Neuronal stem cell (in vitro differentiated cells): Measurements from ENCODE around the gene MUC20.
"Not testable (repeated sequence)": the region's sequence is repeated elsewhere in the genome, so short reads cannot be mapped to it uniquely, and the experiment has no call there.

Source experiments
- DNase-seq: peaks from one replicate; pipeline ENCODE4 v3.0.0-alpha.2; 2013; ENCODE audit warnings: low spot score
- H2AFZ ChIP-seq: one replicate; pipeline ENCODE4 v1.6.1; 2013; ENCODE audit warnings: mild to moderate bottlenecking, low read length, inconsistent platforms
- H2AK5ac ChIP-seq: 2 replicates; pipeline ENCODE4 v1.6.1; 2013; ENCODE audit warnings: low read depth, mild to moderate bottlenecking, inconsistent platforms, low read length, moderate library complexity, mixed read lengths
- H2BK120ac ChIP-seq: 2 replicates; pipeline ENCODE4 v1.6.1; 2013; ENCODE audit warnings: low read depth, mild to moderate bottlenecking, inconsistent platforms, low read length, moderate library complexity, mixed read lengths
- H2BK12ac ChIP-seq: one replicate; pipeline ENCODE4 v1.6.1; 2013; ENCODE audit warnings: low read length, inconsistent platforms
- H2BK15ac ChIP-seq: 2 replicates; pipeline ENCODE4 v1.6.1; 2013; ENCODE audit warnings: mild to moderate bottlenecking, low read length, inconsistent platforms, mixed read lengths
- H2BK5ac ChIP-seq: one replicate; pipeline ENCODE4 v1.6.1; 2013; ENCODE audit warnings: inconsistent platforms, mild to moderate bottlenecking, low read length, moderate library complexity
- H3K14ac ChIP-seq: one replicate; pipeline ENCODE4 v1.6.1; 2013; ENCODE audit warnings: low read length, inconsistent platforms
- H3K18ac ChIP-seq: 2 replicates; pipeline ENCODE4 v1.6.1; 2013; ENCODE audit warnings: low read length, inconsistent platforms
- H3K23ac ChIP-seq: 2 replicates; pipeline ENCODE4 v1.6.1; 2013; ENCODE audit warnings: low read depth, mild to moderate bottlenecking, mixed read lengths, low read length, inconsistent platforms; ENCODE audit not compliant: poor library complexity
- H3K27ac ChIP-seq: replicated peaks from 3 replicates; pipeline ENCODE4 v1.5.1; 2013; ENCODE audit warnings: low read length, inconsistent platforms
- H3K27me3 ChIP-seq, 3 experiments: 2 replicates each; pipeline ENCODE4 v1.6.1; 2013; ENCODE audit warnings: low read length in 3 of 3, mild to moderate bottlenecking in 2 of 3, inconsistent platforms in 1 of 3, low read depth in 1 of 3, mixed read lengths in 1 of 3, moderate library complexity in 1 of 3; ENCODE audit not compliant: control insufficient read depth in 3 of 3, insufficient read depth in 3 of 3
- H3K36me3 ChIP-seq, 2 donors: replicated peaks in 1 of 2; 2 replicates each; pipeline ENCODE4 v1.6.1; 2013; ENCODE audit warnings: low read length in 2 of 2; ENCODE audit not compliant: control insufficient read depth in 2 of 2, insufficient read depth in 2 of 2
- H3K4ac ChIP-seq: 2 replicates; pipeline ENCODE4 v1.6.1; 2013; ENCODE audit warnings: inconsistent platforms, mild to moderate bottlenecking, low read length, moderate library complexity
- H3K4me1 ChIP-seq, 2 donors: 1 replicate in 1 of 2; 2 replicates in 1 of 2; pipeline ENCODE4 v1.6.1; 2013; ENCODE audit warnings: low read length in 2 of 2, low read depth in 1 of 2; ENCODE audit not compliant: control insufficient read depth in 2 of 2, insufficient read depth in 1 of 2
- H3K4me2 ChIP-seq: one replicate; pipeline ENCODE4 v1.6.1; 2013; ENCODE audit warnings: mild to moderate bottlenecking, low read length, inconsistent platforms; ENCODE audit not compliant: insufficient read depth, poor library complexity, severe bottlenecking
- H3K4me3 ChIP-seq, 2 donors: 2 replicates each; pipeline ENCODE4 v1.5.1; 2013; ENCODE audit warnings: low read length in 2 of 2, mild to moderate bottlenecking in 2 of 2, inconsistent platforms in 1 of 2, moderate library complexity in 1 of 2
- H3K79me1 ChIP-seq: one replicate; pipeline ENCODE4 v1.6.1; 2013; ENCODE audit warnings: low read depth, mild to moderate bottlenecking, inconsistent platforms, low read length, moderate library complexity
- H3K9ac ChIP-seq: one replicate; pipeline ENCODE4 v1.6.1; 2013; ENCODE audit warnings: mild to moderate bottlenecking, low read depth, low read length, inconsistent platforms; ENCODE audit not compliant: poor library complexity
- H3K9me3 ChIP-seq, 2 donors: replicated peaks in 1 of 2; 2 replicates each; pipeline versions ENCODE3 to v1.6.1; 2013; ENCODE audit warnings: low read length in 2 of 2, mild to moderate bottlenecking in 2 of 2, inconsistent platforms in 1 of 2, low read depth in 1 of 2, mixed read lengths in 1 of 2, moderate library complexity in 1 of 2; ENCODE audit not compliant: control insufficient read depth in 2 of 2, insufficient read depth in 1 of 2
- H4K8ac ChIP-seq: one replicate; pipeline ENCODE4 v1.6.1; 2013; ENCODE audit warnings: low read depth, mild to moderate bottlenecking, inconsistent platforms, low read length, moderate library complexity
- H4K91ac ChIP-seq: one replicate; pipeline ENCODE4 v1.6.1; 2013; ENCODE audit warnings: low read length, low read depth, mild to moderate bottlenecking, inconsistent platforms; ENCODE audit not compliant: poor library complexity
- WGBS, 2 donors: extraction: QIAGEN DNeasy Blood & Tissue Kit; methylation state at CpG; one replicate each; pipeline ENCODE4 v1.1.7; 2013; ENCODE audit warnings: missing lambda C conversion rate in 2 of 2, mixed read lengths in 1 of 2; ENCODE audit not compliant: insufficient read length in 2 of 2, insufficient replicate concordance in 1 of 2; ENCODE audit errors: extremely low coverage in 2 of 2; 5-methylcytosine and 5-hydroxymethylcytosine counted together

Gene MUC20

DNA sequence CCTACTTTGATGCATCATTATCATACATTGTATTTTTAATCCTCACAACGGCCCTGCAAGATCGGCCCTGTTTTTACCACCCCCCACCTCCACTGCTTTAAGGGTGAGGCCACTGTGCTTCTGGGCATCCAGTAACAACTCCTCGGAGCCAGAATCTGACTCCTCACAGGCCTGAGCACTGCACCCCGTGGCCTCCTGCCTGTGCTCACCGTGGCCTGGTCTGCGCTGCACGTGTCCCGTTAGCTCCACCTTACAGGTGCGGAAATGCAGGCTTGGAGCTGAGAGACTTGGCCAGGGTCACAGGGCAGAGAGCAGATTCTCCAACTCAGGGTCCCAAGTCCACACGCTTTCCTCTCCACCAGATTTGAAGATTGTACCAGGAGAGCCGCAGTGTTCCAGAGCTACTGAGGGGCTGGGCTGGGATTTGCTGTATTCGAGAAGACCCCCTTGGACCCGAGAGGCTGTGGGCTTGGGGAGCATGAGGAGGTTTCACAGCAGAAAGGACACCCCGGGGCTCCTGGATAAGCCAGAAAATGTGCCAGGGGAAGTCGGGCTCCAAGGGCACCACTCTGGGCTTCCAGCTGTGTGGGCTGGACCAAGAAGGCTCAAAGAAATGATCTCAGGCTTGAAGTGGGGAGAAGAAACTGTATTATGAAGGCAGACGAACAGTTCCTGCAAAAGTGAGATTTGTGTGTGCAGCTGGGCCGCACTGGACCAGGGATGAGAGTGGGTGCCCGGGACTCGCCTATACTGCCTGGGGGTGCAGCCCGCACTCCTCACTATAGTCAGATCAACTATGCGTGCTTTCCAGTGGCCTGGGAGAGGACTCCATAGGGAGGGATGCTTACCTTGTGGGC lies 1.6 kb downstream of the MUC20 start:
- no CpG with 5 or more reads among the region's 21 CpGs for WGBS, 2 donors
- not testable (repeated sequence) for H4K91ac ChIP-seq, H3K4me3 ChIP-seq, H3K23ac ChIP-seq, H2AFZ ChIP-seq, DNase-seq, H4K8ac ChIP-seq, H2BK5ac ChIP-seq, H3K79me1 ChIP-seq, H3K18ac ChIP-seq, H2BK15ac ChIP-seq, H3K4me2 ChIP-seq, H2AK5ac ChIP-seq, H3K27ac ChIP-seq, H3K9me3 ChIP-seq, H3K36me3 ChIP-seq, H3K14ac ChIP-seq, H3K9ac ChIP-seq, H3K4ac ChIP-seq, H2BK120ac ChIP-seq, H2BK12ac ChIP-seq
- peaks cover 2 to 16% of the 10 kb centered on the region in 2 donors for H3K4me1 ChIP-seq
- H3K27me3 ChIP-seq: peaks cover 0 to 18% (median 0%) of the 10 kb centered on the region in 3 experiments

DNA sequence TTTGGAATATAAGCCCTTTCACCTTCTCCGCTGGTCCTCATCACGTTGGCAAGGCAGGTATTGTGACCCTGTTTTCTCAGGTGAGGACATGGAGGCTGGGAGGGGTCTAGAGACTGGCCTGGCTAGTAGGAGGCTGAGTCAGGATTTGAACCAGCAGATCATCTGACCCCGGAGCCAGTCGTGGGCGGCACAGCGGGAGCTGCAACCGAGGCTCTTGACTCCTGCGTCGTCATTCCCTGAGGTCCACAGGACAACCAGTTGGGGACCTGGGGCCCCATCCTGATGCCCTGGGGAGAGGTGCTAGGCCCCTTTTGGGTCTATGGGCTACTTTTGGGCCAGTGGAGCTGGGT lies 2.2 kb downstream of the MUC20 start:
- not testable (repeated sequence) for H3K27ac ChIP-seq, H3K4me3 ChIP-seq, H2BK12ac ChIP-seq, H2AFZ ChIP-seq, H3K23ac ChIP-seq, H3K14ac ChIP-seq, H4K8ac ChIP-seq, H3K18ac ChIP-seq, H2BK120ac ChIP-seq, H4K91ac ChIP-seq, H3K9ac ChIP-seq, H3K36me3 ChIP-seq, H3K4me2 ChIP-seq, H3K79me1 ChIP-seq, H2BK15ac ChIP-seq, H2BK5ac ChIP-seq, H3K9me3 ChIP-seq, H3K4ac ChIP-seq, DNase-seq, H2AK5ac ChIP-seq
- WGBS, 2 donors: no CpG with 5 or more reads among the region's 9 CpGs
- peaks cover 0 to 12% (median 0%) of the 10 kb centered on the region in 3 experiments for H3K27me3 ChIP-seq
- peaks cover 2 to 12% of the 10 kb centered on the region in 2 donors for H3K4me1 ChIP-seq

DNA sequence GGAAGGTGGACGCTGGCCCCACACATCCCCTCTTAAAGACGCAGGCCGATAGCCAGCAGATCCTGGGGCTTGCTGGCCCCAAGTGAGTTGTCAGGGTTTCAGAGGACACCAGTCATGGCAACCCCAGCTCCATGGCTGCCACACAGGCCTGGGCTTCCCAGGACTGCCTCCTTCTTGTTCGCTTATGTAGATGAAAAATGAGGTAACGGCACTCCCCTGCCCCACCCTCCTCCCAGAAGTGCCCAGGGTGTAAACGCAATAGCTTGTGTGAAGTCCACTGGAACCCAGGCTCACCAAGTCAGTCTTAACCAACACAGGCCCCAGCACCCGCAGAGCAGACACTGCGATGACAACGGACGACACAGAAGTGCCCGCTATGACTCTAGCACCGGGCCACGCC lies 3.6 kb downstream of the MUC20 start:
- not testable (repeated sequence) for H2BK120ac ChIP-seq, H3K9ac ChIP-seq, H2AFZ ChIP-seq, H3K4ac ChIP-seq, H3K14ac ChIP-seq, H2BK12ac ChIP-seq, H3K27ac ChIP-seq, H3K4me2 ChIP-seq, H4K8ac ChIP-seq, H3K36me3 ChIP-seq, H3K23ac ChIP-seq, H2BK15ac ChIP-seq, H3K79me1 ChIP-seq, H2AK5ac ChIP-seq, H4K91ac ChIP-seq, H3K18ac ChIP-seq, H2BK5ac ChIP-seq, H3K4me3 ChIP-seq, H3K4me1 ChIP-seq, H3K9me3 ChIP-seq, DNase-seq
- no CpG with 5 or more reads among the region's 13 CpGs for WGBS, 2 donors
- H3K27me3 ChIP-seq: peaks cover 0 to 11% (median 0%) of the 10 kb centered on the region in 3 experiments

DNA sequence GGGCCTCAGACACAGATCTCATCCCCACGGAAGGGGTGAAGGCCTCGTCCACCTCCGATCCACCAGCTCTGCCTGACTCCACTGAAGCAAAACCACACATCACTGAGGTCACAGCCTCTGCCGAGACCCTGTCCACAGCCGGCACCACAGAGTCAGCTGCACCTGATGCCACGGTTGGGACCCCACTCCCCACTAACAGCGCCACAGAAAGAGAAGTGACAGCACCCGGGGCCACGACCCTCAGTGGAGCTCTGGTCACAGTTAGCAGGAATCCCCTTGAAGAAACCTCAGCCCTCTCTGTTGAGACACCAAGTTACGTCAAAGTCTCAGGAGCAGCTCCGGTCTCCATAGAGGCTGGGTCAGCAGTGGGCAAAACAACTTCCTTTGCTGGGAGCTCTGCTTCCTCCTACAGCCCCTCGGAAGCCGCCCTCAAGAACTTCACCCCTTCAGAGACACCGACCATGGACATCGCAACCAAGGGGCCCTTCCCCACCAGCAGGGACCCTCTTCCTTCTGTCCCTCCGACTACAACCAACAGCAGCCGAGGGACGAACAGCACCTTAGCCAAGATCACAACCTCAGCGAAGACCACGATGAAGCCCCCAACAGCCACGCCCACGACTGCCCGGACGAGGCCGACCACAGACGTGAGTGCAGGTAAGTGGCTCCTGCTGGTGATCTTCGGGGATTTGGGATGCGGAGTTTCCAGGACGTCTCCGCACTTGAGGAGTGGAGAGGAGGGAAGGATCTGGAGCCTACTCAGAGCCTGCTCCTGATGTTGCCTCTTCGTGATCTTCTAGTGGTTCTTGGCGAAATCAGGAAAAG lies 5.3 kb downstream of the MUC20 start:
- not testable (repeated sequence) for H2BK12ac ChIP-seq, H3K9ac ChIP-seq, H3K18ac ChIP-seq, H2AK5ac ChIP-seq, H2BK15ac ChIP-seq, H2BK120ac ChIP-seq, H3K79me1 ChIP-seq, H3K9me3 ChIP-seq, H3K4me2 ChIP-seq, H2AFZ ChIP-seq, H3K4me3 ChIP-seq, H3K23ac ChIP-seq, H3K27ac ChIP-seq, H4K91ac ChIP-seq, H2BK5ac ChIP-seq, H4K8ac ChIP-seq, H3K4me1 ChIP-seq, H3K4ac ChIP-seq, DNase-seq, H3K14ac ChIP-seq, H3K27me3 ChIP-seq, H3K36me3 ChIP-seq
- no CpG with 5 or more reads among the region's 32 CpGs for WGBS, 2 donors
